DMS53 treated with DMSO at 0.1 percent for 48 hours (cell line): Measurements from ENCODE around the gene ZNF311.
"Not testable (repeated sequence)": the region's sequence is repeated elsewhere in the genome, so short reads cannot be mapped to it uniquely, and the experiment has no call there.

Experiments
- DNase-seq: peaks from one replicate; lab custom pipeline; 2025; ENCODE audit not compliant: unreplicated experiment; lab: John Stamatoyannopoulos, UW

ZNF311 gene

GRCh38 chr6:28956331-28956730, 48.8 kb downstream of the ZNF311 start:
- no peak for DNase-seq

GRCh38 chr6:28953585-28954258, 51.4 kb downstream of the ZNF311 start:
- peak; percentile 57 for DNase-seq

- DNase-seq = peak; percentile 60
Observed at GRCh38 chr6:28953039-28953584, 52.0 kb downstream of the ZNF311 start.

GRCh38 chr6:28949656-28950195, 55.4 kb downstream of the ZNF311 start:
- DNase-seq = not testable (repeated sequence)

GRCh38 chr6:28948782-28949486, 56.2 kb downstream of the ZNF311 start:
- no peak for DNase-seq

- DNase-seq = peak; percentile 72
Observed at GRCh38 chr6:28947831-28948270, 57.3 kb downstream of the ZNF311 start.

GRCh38 chr6:28947067-28947765, 57.9 kb downstream of the ZNF311 start:
- DNase-seq = no peak

GRCh38 chr6:28945349-28945748, 59.8 kb downstream of the ZNF311 start:
- no peak for DNase-seq
